Heart left ventricle (tissue), 13 donors: ENCODE measurements around the gene MLH3.

Source experiments
- CTCF ChIP-seq, 12 donors: fragments of 200-600 bp; sonication (generic) in 4 of 12; IDR thresholded peaks; one replicate each; pipeline versions ENCODE4 v1.5.0 to v1.8.0; 2018 to 2022; ENCODE audit warnings: antibody characterized with exemption in 12 of 12, mild to moderate bottlenecking in 5 of 12
- POLR2A ChIP-seq, 2 donors: fragments of 450-650 bp; IDR thresholded peaks; one replicate each; pipeline ENCODE4 v1.6.1; 2017; ENCODE audit warnings: antibody characterized with exemption in 2 of 2, mild to moderate bottlenecking in 2 of 2, moderate library complexity in 2 of 2
- donor health status: ischemic (EF 13 %, LVEDD 7.1; RV severe dilation, severe dysfunction).
- donor health status: DM: no; HTN: yes; CAD: no.
- donor health status: DM: no; HTN: no; CAD: no.
- donor health status: ischemic (EF 25% LVEDD 6.9; RV normal size, moderate dysfunction).
- donor health status: ischemic (EF 25% LVEDD 5.7; RV mildly dilated, moderate dysfunction).
- donor health status: ischemic (EF 35%, LVEDD 5.7; RV mildly dilated, moderate dysfunction).
- donor health status: nonischemic (EF 11% LVEDD 7.7; RV severe dilation, severe dysfunction).
- donor health status: DM: yes; HTN: yes; CAD: no.
- donor health status: PGD.
- donor health status: ischemic (EF 29% LVEDD 5.4; RV normal size, mild dysfunction).
- donor health status: nonischemic (EF 23%, LVEDD 6.1; RV moderate dilation, normal function).

- TF ChIP-seq CTCF (IDR thresholded peaks at IDR 0.05) (peak in 2 of 12 donors; percentile 7 to 9), POLR2A (IDR thresholded peaks at IDR 0.05) (no peak)
These were observed 33.2 kb upstream of the MLH3 start for GRCh38 chr14:75084513-75084912.
